Brain microvascular endothelial cell (primary cell): ENCODE results near the gene RNF222.
A peak's percentile ranks its signal among the peaks of the same experiment; 100 is the strongest.

ENCODE experiments used
- DNase-seq: peaks from one replicate; pipeline ENCODE4 v3.0.0-alpha.2; 2020
- H3K27ac ChIP-seq: fragments of 250-450 bp; sonication (Bioruptor Pico); 2 replicates; pipeline ENCODE4 v1.5.1; 2020; ENCODE audit warnings: mild to moderate bottlenecking, moderate library complexity
- H3K27me3 ChIP-seq: fragments of 250-450 bp; sonication (Bioruptor Pico); replicated peaks from 2 replicates; pipeline ENCODE4 v1.5.1; 2020; ENCODE audit warnings: mild to moderate bottlenecking
- H3K36me3 ChIP-seq: fragments of 250-450 bp; sonication (Bioruptor Pico); replicated peaks from 2 replicates; pipeline ENCODE4 v1.5.1; 2020; ENCODE audit warnings: mild to moderate bottlenecking
- H3K4me3 ChIP-seq: 2 replicates; pipeline ENCODE4 v1.5.1; 2011; ENCODE audit warnings: low read depth, mild to moderate bottlenecking, control low read depth, low read length, moderate library complexity
- in situ Hi-C: cut with HindIII; loops from 2 replicates; pipeline ENCODE4 v1.10.0; 2017; ENCODE audit warnings: low sequenced_read_pairs, low pct_ligation_motif_present
- TF ChIP-seq, protein P1 (sequence below): IDR thresholded peaks from 2 replicates; pipeline ENCODE4 v1.5.1; 2011; ENCODE audit warnings: low read depth, mild to moderate bottlenecking, moderate library complexity, low read length, control low read depth, inconsistent platforms; ENCODE audit errors: missing control alignments

The RNF222 gene

DNA sequence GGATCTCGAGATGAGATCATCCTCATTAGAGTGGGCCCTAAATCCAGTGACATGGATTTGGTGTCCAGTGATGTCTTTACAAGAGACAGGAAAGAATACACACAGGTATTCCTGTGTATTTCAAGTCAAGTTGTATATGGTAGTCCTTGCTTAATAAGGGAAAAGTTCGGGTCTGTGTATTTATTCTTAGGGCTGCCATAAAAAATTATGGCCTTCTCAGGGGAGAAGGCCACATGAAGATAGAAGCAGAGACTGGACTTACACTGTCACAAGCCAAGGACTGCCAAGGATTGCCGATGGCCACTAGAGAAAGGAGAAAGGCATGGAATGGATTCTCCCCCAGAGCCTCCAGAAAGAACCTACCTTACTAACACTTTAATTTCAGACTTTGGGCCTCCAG, 29.4 kb downstream of the RNF222 start:
- no peak overlapping the region for H3K27ac ChIP-seq
- peaks cover 3% of the 10 kb centered on the region for H3K36me3 ChIP-seq
- DNase-seq, result no peak
- H3K27me3 ChIP-seq, result no peaks in the 10 kb centered on the region
- TF ChIP-seq, protein P1, sequence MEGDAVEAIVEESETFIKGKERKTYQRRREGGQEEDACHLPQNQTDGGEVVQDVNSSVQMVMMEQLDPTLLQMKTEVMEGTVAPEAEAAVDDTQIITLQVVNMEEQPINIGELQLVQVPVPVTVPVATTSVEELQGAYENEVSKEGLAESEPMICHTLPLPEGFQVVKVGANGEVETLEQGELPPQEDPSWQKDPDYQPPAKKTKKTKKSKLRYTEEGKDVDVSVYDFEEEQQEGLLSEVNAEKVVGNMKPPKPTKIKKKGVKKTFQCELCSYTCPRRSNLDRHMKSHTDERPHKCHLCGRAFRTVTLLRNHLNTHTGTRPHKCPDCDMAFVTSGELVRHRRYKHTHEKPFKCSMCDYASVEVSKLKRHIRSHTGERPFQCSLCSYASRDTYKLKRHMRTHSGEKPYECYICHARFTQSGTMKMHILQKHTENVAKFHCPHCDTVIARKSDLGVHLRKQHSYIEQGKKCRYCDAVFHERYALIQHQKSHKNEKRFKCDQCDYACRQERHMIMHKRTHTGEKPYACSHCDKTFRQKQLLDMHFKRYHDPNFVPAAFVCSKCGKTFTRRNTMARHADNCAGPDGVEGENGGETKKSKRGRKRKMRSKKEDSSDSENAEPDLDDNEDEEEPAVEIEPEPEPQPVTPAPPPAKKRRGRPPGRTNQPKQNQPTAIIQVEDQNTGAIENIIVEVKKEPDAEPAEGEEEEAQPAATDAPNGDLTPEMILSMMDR, result no peak
- in situ Hi-C loops, result no loop called here
- H3K4me3 ChIP-seq, result no peak overlapping the region

DNA sequence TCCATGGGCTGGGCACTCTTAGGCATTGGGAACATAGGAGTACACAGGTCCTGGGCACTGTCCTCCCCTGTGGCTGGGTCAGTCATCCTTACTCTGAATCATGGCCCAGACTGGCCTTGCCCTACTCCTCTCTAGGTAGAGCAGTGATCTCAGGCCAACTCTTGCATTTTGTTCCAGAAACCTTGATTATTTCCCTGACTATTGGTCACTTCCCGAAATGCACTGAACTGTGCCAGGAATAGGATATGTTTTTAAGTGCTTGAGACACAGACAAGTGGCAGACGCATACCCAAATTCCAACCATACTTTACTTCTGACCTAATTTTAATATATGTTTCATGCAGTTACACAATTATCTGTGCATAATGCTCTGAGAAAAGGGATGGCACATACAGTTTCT, 31.4 kb downstream of the RNF222 start:
- Histone ChIP-seq H3K27ac (no peak overlapping the region), H3K27me3 (no peaks in the 10 kb centered on the region), H3K4me3 (no peak overlapping the region), H3K36me3 (peaks cover 3% of the 10 kb centered on the region)
- TF ChIP-seq, protein P1, result no peak
- DNase-seq, result peak; percentile 69
- in situ Hi-C loops, result no loop called here

DNA sequence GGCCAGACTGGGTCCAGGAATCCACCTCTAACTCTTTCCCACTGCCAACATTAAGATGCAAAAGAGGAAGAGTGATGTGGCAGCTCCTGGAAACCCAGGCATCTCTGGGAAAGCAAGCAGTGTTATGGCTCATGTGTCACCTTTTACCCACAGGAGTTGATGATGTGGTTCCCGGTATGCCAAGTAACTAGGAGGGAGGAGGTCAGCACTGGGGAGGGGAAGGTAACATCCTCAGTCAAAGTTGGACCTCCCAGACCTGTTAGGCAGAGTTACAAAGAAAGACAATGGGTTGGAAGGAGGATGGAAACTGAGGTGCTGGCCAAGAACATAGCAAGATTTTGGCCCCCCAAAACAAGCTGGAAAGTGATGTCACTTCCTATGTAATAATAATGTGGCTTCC, 32.5 kb downstream of the RNF222 start:
- no peaks in the 10 kb centered on the region for H3K27me3 ChIP-seq
- no peak overlapping the region for H3K27ac ChIP-seq
- H3K4me3 ChIP-seq, result no peak overlapping the region
- in situ Hi-C loops, result no loop called here
- no peak for DNase-seq
- TF ChIP-seq, protein P1, result no peak
- H3K36me3 ChIP-seq, result peaks cover 3% of the 10 kb centered on the region

DNA sequence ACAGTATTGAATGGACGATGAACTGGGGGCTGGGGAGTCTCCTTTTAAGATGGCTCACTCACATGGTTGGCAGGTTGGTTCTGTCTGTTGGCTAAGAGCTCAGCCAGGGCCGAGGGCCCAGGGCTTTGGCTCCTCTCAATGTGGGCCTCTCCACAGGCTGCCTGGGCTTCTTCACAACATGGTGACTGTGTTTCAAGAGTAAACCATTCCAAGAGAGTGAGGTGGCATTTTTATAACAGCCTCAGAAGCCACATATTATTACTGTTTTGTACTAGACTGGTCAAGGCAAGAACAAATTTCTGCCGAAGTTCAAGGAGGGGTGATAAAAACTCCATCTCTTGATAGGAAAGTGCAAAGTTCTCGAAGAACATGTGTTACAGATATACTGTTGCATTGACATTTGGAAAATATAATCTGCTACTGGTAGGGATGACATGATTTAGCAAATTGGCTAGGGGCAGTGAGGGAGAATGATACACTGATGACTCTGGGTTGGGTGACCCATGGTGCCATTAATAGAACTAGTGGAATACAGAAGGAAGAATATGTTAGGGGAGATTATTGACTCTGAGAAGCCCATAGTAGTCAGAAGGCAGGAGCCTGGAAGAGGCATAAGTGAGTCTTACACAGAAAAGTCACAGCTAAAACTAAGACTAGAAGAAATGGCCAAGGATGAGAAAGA, 34.8 kb downstream of the RNF222 start:
- in situ Hi-C loops, result no loop called here
- DNase-seq, result peak; percentile 51
- H3K27me3 ChIP-seq, result no peaks in the 10 kb centered on the region
- peak overlapping the region; percentile 16 for H3K27ac ChIP-seq
- no peaks in the 10 kb centered on the region for H3K36me3 ChIP-seq
- H3K4me3 ChIP-seq, result no peak overlapping the region
- TF ChIP-seq, protein P1, result no peak

DNA sequence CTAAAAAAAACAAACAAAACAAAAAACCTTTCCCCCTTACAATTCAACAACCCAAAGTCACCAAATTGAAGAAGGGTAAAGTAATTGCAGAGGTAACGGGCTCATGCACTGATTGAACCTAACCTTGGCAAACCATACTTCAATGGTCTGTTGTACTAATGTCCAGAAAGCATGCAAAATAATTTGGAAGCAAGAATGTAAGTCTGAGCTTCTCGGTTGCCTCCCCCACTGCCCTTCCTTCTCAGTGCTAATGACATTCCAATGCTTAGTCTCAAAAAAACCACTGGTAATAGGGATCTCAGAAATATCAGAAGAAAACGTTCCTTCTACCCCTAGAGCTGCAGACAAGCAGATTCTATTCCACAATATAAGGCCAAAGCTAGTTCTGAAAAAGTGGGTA, 36.9 kb downstream of the RNF222 start:
- Histone ChIP-seq H3K4me3 (no peak overlapping the region), H3K36me3 (no peaks in the 10 kb centered on the region), H3K27ac (no peak overlapping the region), H3K27me3 (no peaks in the 10 kb centered on the region)
- no peak for DNase-seq
- TF ChIP-seq, protein P1, result no peak
- in situ Hi-C loops, result no loop called here

DNA sequence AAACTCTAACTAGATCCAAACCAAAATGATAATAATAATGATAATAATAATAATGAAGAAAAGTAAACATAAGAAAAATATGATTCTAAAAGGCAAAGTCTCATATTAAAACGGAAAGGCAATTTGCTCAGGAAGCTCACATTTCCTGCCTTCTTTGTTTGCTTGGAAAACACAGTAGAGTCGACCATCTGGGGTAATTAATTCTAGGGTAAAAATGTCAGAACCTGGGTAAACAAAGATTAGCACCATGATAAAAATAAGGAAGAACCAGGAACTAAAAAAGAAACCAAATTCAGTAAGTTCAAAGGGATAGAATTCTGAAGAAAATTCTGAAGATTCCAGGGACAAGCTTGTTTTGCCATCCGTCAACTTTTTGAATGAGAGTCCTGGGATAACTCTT, 37.4 kb downstream of the RNF222 start:
- Histone ChIP-seq H3K36me3 (no peaks in the 10 kb centered on the region), H3K27me3 (no peaks in the 10 kb centered on the region), H3K27ac (no peak overlapping the region), H3K4me3 (no peak overlapping the region)
- no peak for DNase-seq
- TF ChIP-seq, protein P1, result no peak
- in situ Hi-C loops, result no loop called here
